B cell (primary cell): ENCODE results near the gene UBA3. TPM values are rescaled to one million over a fixed set of nuclear protein-coding genes. Genes with fewer than 3 reads are reported as not detected.

ENCODE experiments used
- ATAC-seq: fragments of 200-7000 bp; cut with Tn5 transposase; one replicate; pipeline ENCODE4 v1.10.0; 2021; ENCODE audit warnings: low read depth, mild to moderate bottlenecking, moderate number of reproducible peaks, moderate library complexity
- CTCF ChIA-PET: fragments of 350-600 bp; sonication (Branson Sonifier 250); formaldehyde crosslinking; loops from one replicate; lab custom pipeline; 2021; ENCODE audit warnings: antibody characterized with exemption, inconsistent platforms; lab: Charles Lee
- POLR2A ChIA-PET: fragments of 350-600 bp; sonication (Branson Sonifier 250); formaldehyde crosslinking; loops from one replicate; lab custom pipeline; 2021; ENCODE audit warnings: antibody characterized with exemption; lab: Charles Lee
- DNase-seq: peaks from one replicate; pipeline ENCODE4 v3.0.0; 2013
- H2AFZ ChIP-seq: 2 replicates; pipeline ENCODE4 v1.6.1; 2012; ENCODE audit warnings: mild to moderate bottlenecking, low read depth, low read length; ENCODE audit not compliant: insufficient read depth, poor library complexity, severe bottlenecking
- H3K27ac ChIP-seq, 2 donors: 1 replicate in 1 of 2; 2 replicates in 1 of 2; pipeline ENCODE4 v1.5.1; 2012 to 2013; ENCODE audit warnings: low read length in 2 of 2, mild to moderate bottlenecking in 2 of 2, moderate library complexity in 1 of 2
- H3K27me3 ChIP-seq, 4 experiments: fragments of 200-600 bp in 1 of 4; sonication (generic) in 1 of 4; replicated peaks in 1 of 4; 1 replicate in 2 of 4; 2 replicates in 2 of 4; pipeline versions ENCODE4 v1.6.1 to v1.7.0; 2013 to 2016; ENCODE audit warnings: low read length in 3 of 4, mild to moderate bottlenecking in 2 of 4, mixed read lengths in 1 of 4, moderate library complexity in 1 of 4; ENCODE audit not compliant: insufficient read depth in 4 of 4, control insufficient read depth in 3 of 4; ENCODE audit errors: control extremely low read depth in 1 of 4
- H3K36me3 ChIP-seq, 2 experiments: replicated peaks in 1 of 2; 1 replicate in 1 of 2; 2 replicates in 1 of 2; pipeline versions ENCODE4 v1.6.1 to v1.7.1; 2013; ENCODE audit warnings: low read length in 1 of 2; ENCODE audit not compliant: insufficient read depth in 2 of 2, control insufficient read depth in 1 of 2; ENCODE audit errors: control extremely low read depth in 1 of 2, extremely low read depth in 1 of 2
- H3K4me1 ChIP-seq, 2 donors: fragments of 200-600 bp in 1 of 2; sonication (generic) in 1 of 2; 1 replicate in 1 of 2; 2 replicates in 1 of 2; pipeline versions ENCODE4 v1.5.1 to v1.6.1; 2013 to 2017; ENCODE audit warnings: low read length in 2 of 2; ENCODE audit not compliant: control insufficient read depth in 2 of 2, insufficient read depth in 2 of 2
- H3K4me2 ChIP-seq: replicated peaks from 2 replicates; pipeline ENCODE3; 2012; ENCODE audit warnings: mild to moderate bottlenecking, low read depth, low read length; ENCODE audit not compliant: poor library complexity, severe bottlenecking
- H3K4me3 ChIP-seq, 5 experiments: fragments of 200-600 bp in 1 of 5; sonication (generic) in 1 of 5; 1 replicate in 3 of 5; 2 replicates in 2 of 5; pipeline versions ENCODE4 v1.5.1 to v1.7.0; 2011 to 2016; ENCODE audit warnings: low read length in 4 of 5, mild to moderate bottlenecking in 4 of 5, low read depth in 2 of 5, control low read depth in 1 of 5, moderate library complexity in 1 of 5; ENCODE audit not compliant: insufficient read depth in 1 of 5; ENCODE audit errors: control extremely low read depth in 1 of 5, extremely low read depth in 1 of 5
- H3K79me2 ChIP-seq: fragments of 200-600 bp; sonication (generic); one replicate; pipeline ENCODE4 v1.6.0; 2016; ENCODE audit warnings: low read length; ENCODE audit not compliant: control insufficient read depth, insufficient read depth
- H3K9ac ChIP-seq: fragments of 200-600 bp; sonication (generic); 2 replicates; pipeline ENCODE4 v1.6.1; 2017; ENCODE audit warnings: mild to moderate bottlenecking, low read length, moderate library complexity
- H3K9me3 ChIP-seq, 3 donors: one replicate each; pipeline versions ENCODE4 v1.6.1 to v1.7.1; 2013; ENCODE audit warnings: low read length in 2 of 3; ENCODE audit not compliant: control insufficient read depth in 2 of 3, insufficient read depth in 1 of 3; ENCODE audit errors: control extremely low read depth in 1 of 3
- H4K20me1 ChIP-seq: 2 replicates; pipeline ENCODE4 v1.6.0; 2012; ENCODE audit warnings: mild to moderate bottlenecking, low read length; ENCODE audit not compliant: insufficient read depth, control insufficient read depth, poor library complexity, severe bottlenecking
- H3K27ac Mint-ChIP-seq: one replicate; pipeline ENCODE4 v1.8.0; 2021; ENCODE audit warnings: mixed read lengths
- H3K27me3 Mint-ChIP-seq: one replicate; pipeline ENCODE4 v1.8.0; 2021; ENCODE audit warnings: mixed read lengths
- H3K4me1 Mint-ChIP-seq: one replicate; pipeline ENCODE4 v1.8.0; 2021; ENCODE audit warnings: mixed read lengths
- H3K4me3 Mint-ChIP-seq: one replicate; pipeline ENCODE4 v1.8.0; 2021; ENCODE audit warnings: mixed read lengths
- H3K9me3 Mint-ChIP-seq: one replicate; pipeline ENCODE4 v1.8.0; 2022; ENCODE audit warnings: mixed read lengths; ENCODE audit not compliant: insufficient read depth
- CTCF ChIP-seq: fragments of 200-600 bp; IDR thresholded peaks from one replicate; pipeline ENCODE4 v1.8.0; 2022; ENCODE audit warnings: antibody characterized with exemption, mild to moderate bottlenecking
- EZH2 ChIP-seq: IDR thresholded peaks from 2 replicates; pipeline ENCODE4 v1.6.1; 2012; ENCODE audit warnings: borderline replicate concordance, low read depth, mild to moderate bottlenecking, moderate library complexity, low read length; ENCODE audit not compliant: insufficient read depth, poor library complexity, severe bottlenecking
- WGBS: methylation state at CpG from one replicate; pipeline ENCODE4 v1.1.5; 2013; ENCODE audit warnings: missing lambda C conversion rate; ENCODE audit not compliant: insufficient coverage; 5-methylcytosine and 5-hydroxymethylcytosine counted together
- intact Hi-C: fragments of 100-400 bp; cut with micrococcal nuclease; formaldehyde crosslinking; loops from one replicate; pipeline ENCODE4 v1.10.0; 2022
- polyA plus RNA-seq: library from polyadenylated mRNA; depleted of rRNA; stranded (reverse); fragments of >200 nt; gene quantifications from 2 replicates; pipeline ENCODE4 v1.2.3, GENCODE V29; 2012
- total RNA-seq, 2 donors: library from RNA; stranded (reverse); fragments of 120-200 nt in 1 of 2; gene quantifications; 1 replicate in 1 of 2; 2 replicates in 1 of 2; pipeline versions ENCODE4 v1.2.3 to v1.2.4, GENCODE V29; 2013 to 2022

Gene UBA3
- total and polyA plus RNA-seq, 2 donors (not counting 1 experiment from before 2014, with no cell fraction given) = 42.2 to 99.8 TPM

DNA sequence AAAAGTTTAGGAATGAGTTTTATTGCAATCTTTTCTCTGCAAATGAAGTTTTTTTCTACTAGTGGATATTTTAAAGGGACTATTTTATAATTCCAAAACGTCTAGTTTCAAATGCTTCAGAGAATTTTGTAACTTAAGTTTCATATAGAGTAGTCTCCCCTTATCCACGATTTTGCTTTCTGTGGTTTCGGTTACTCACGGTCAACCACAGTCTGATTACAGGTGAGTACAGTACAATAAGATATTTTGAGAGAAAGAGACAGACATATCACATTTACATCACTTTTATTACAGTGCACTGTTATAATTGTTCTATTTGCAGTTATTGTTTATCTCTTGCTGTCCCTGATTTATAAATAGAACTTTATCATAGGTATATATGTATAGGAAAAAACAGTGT lies 59.3 kb downstream of the UBA3 start:
- no peak overlapping the region for H3K27ac ChIP-seq
- H3K27me3 Mint-ChIP-seq = no peaks in the 10 kb centered on the region
- H3K4me3 ChIP-seq = no peak overlapping the region
- no peaks in the 10 kb centered on the region for H3K4me1 ChIP-seq
- ATAC-seq = no peak
- peaks cover 10 to 34% of the 10 kb centered on the region in 2 experiments for H3K36me3 ChIP-seq
- H3K4me3 Mint-ChIP-seq = no peak overlapping the region
- H3K9ac ChIP-seq = no peak overlapping the region
- ChIA-PET POLR2A (no interaction called here), CTCF (interaction anchor here (0.7 kb wide), 1 partner anchor 14 kb away, joined by 3 read pairs; no protein-coding TSS in a partner anchor)
- intact Hi-C loops = no loop called here
- no peaks in the 10 kb centered on the region for H4K20me1 ChIP-seq
- H3K79me2 ChIP-seq = no peaks in the 10 kb centered on the region
- TF ChIP-seq CTCF (no peak), EZH2 (no peak)
- H3K27me3 ChIP-seq = no peaks in the 10 kb centered on the region
- H2AFZ ChIP-seq = no peak overlapping the region
- H3K4me1 Mint-ChIP-seq = no peaks in the 10 kb centered on the region
- H3K27ac Mint-ChIP-seq = no peak overlapping the region
- H3K9me3 ChIP-seq = no peaks in the 10 kb centered on the region
- no peaks in the 10 kb centered on the region for H3K9me3 Mint-ChIP-seq
- WGBS = no CpG with 5 or more reads among the region's 4 CpGs
- DNase-seq = no peak
- no peak overlapping the region for H3K4me2 ChIP-seq

DNA sequence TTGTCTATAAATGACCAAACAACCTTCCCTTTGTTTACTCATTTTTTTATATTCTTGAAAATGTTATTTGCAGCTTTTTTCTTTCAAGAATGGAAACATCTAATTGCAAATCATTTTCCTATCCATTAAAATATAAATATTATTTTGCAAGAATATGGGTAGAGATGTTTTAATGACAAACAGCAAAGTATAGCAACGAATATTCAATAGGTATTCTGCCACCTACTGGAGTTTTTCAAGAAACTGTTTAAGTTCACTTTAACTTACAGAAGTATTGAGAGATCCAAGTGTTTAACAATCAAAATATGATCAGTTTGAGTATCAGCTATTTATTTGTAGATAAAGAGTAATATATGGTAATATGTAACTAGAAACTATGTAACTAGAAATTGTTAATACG lies 59.7 kb downstream of the UBA3 start:
- ATAC-seq (no peak), DNase-seq (no peak)
- no peak overlapping the region for H2AFZ ChIP-seq
- H3K36me3 ChIP-seq = peaks cover 9 to 30% of the 10 kb centered on the region in 2 experiments
- no peaks in the 10 kb centered on the region for H4K20me1 ChIP-seq
- Mint-ChIP-seq H3K9me3 (no peaks in the 10 kb centered on the region), H3K4me1 (no peaks in the 10 kb centered on the region), H3K4me3 (no peak overlapping the region), H3K27me3 (no peaks in the 10 kb centered on the region), H3K27ac (no peak overlapping the region)
- no peaks in the 10 kb centered on the region for H3K9me3 ChIP-seq
- TF ChIP-seq CTCF (no peak), EZH2 (no peak)
- no CpG with 5 or more reads among the region's 2 CpGs for WGBS
- no peaks in the 10 kb centered on the region for H3K27me3 ChIP-seq
- ChIA-PET CTCF (interaction anchor here (0.6 kb wide), 1 partner anchor 186 kb away, joined by 4 read pairs; no protein-coding TSS in a partner anchor), POLR2A (no interaction called here)
- no peak overlapping the region for H3K4me3 ChIP-seq
- H3K9ac ChIP-seq = no peak overlapping the region
- no peaks in the 10 kb centered on the region for H3K79me2 ChIP-seq
- H3K4me2 ChIP-seq = no peak overlapping the region
- H3K4me1 ChIP-seq = no peaks in the 10 kb centered on the region
- intact Hi-C loops = no loop called here
- H3K27ac ChIP-seq = no peak overlapping the region
